Liver (tissue), 9 donors: ENCODE results near the gene TRIM41. TPM values are rescaled to one million over a fixed set of nuclear protein-coding genes. Genes with fewer than 3 reads are reported as not detected.
"Not testable (repeated sequence)": the region's sequence is repeated elsewhere in the genome, so short reads cannot be mapped to it uniquely, and the experiment has no call there.

Source experiments
- DNase-seq: peaks from one replicate; pipeline ENCODE4 v3.0.0-alpha.2; 2017; ENCODE audit warnings: low spot score
- H3K27ac ChIP-seq, 2 donors: one replicate each; pipeline ENCODE4 v1.7.0; 2013; ENCODE audit warnings: inconsistent platforms in 2 of 2, low read length in 2 of 2, control low read depth in 1 of 2, low read depth in 1 of 2, mild to moderate bottlenecking in 1 of 2
- H3K27me3 ChIP-seq, 4 donors: one replicate each; pipeline versions ENCODE4 v1.6.1 to v1.7.0; 2013; ENCODE audit warnings: low read length in 3 of 4, inconsistent platforms in 1 of 4, mild to moderate bottlenecking in 1 of 4, moderate library complexity in 1 of 4; ENCODE audit not compliant: control insufficient read depth in 4 of 4, insufficient read depth in 4 of 4
- H3K36me3 ChIP-seq, 4 donors: one replicate each; pipeline versions ENCODE4 v1.6.1 to v1.7.0; 2013; ENCODE audit warnings: low read length in 3 of 4, mild to moderate bottlenecking in 3 of 4, low read depth in 1 of 4, moderate library complexity in 1 of 4; ENCODE audit not compliant: control insufficient read depth in 4 of 4, insufficient read depth in 3 of 4
- H3K4me1 ChIP-seq, 4 donors: one replicate each; pipeline versions ENCODE4 v1.6.1 to v1.7.0; 2013; ENCODE audit warnings: low read length in 3 of 4, mild to moderate bottlenecking in 3 of 4, moderate library complexity in 1 of 4; ENCODE audit not compliant: control insufficient read depth in 4 of 4, insufficient read depth in 4 of 4
- H3K4me3 ChIP-seq, 3 donors: one replicate each; pipeline versions ENCODE4 v1.6.1 to v1.7.0; 2013; ENCODE audit warnings: low read length in 3 of 3, control low read depth in 1 of 3, low read depth in 1 of 3, mild to moderate bottlenecking in 1 of 3
- H3K9ac ChIP-seq, 2 donors: one replicate each; pipeline ENCODE4 v1.7.0; 2013; ENCODE audit warnings: low read length in 2 of 2, mild to moderate bottlenecking in 2 of 2, moderate library complexity in 2 of 2, control low read depth in 1 of 2, low read depth in 1 of 2
- H3K9me3 ChIP-seq, 4 donors: one replicate each; pipeline versions ENCODE4 v1.6.1 to v1.7.0; 2013; ENCODE audit warnings: low read length in 3 of 4; ENCODE audit not compliant: control insufficient read depth in 4 of 4
- ATF3 ChIP-seq: IDR thresholded peaks from 2 replicates; pipeline ENCODE4 v1.6.1; 2016; ENCODE audit warnings: antibody characterized with exemption
- CTCF ChIP-seq: fragments of 150-350 bp; IDR thresholded peaks from 2 replicates; pipeline ENCODE4 v1.5.1; 2017; ENCODE audit warnings: improper control_type of control experiment, low read depth, low read length; ENCODE audit not compliant: missing input control
- EGR1 ChIP-seq, 2 donors: IDR thresholded peaks; 2 replicates each; pipeline ENCODE4 v1.6.1; 2016 to 2018; ENCODE audit warnings: antibody characterized with exemption in 2 of 2, low read depth in 2 of 2
- GABPA ChIP-seq, 2 donors: IDR thresholded peaks in 1 of 2; conservative IDR thresholded peaks in 1 of 2; 2 replicates each; pipeline ENCODE4 v1.6.1; 2016; ENCODE audit warnings: antibody characterized with exemption in 2 of 2, mild to moderate bottlenecking in 1 of 2, moderate library complexity in 1 of 2
- HNF4A ChIP-seq, 2 donors: conservative IDR thresholded peaks; 2 replicates each; pipeline ENCODE4 v1.6.1; 2016; ENCODE audit warnings: antibody characterized with exemption in 2 of 2, mild to moderate bottlenecking in 2 of 2
- MAX ChIP-seq: IDR thresholded peaks from 2 replicates; pipeline ENCODE4 v1.6.1; 2016; ENCODE audit warnings: antibody characterized with exemption
- NR2F2 ChIP-seq: IDR thresholded peaks from 2 replicates; pipeline ENCODE4 v1.6.1; 2016; ENCODE audit warnings: antibody characterized with exemption
- RAD21 ChIP-seq, 2 donors: IDR thresholded peaks; 2 replicates each; pipeline ENCODE4 v1.6.1; 2016; ENCODE audit warnings: antibody characterized with exemption in 2 of 2, mild to moderate bottlenecking in 2 of 2
- TAF1 ChIP-seq: conservative IDR thresholded peaks from 2 replicates; pipeline ENCODE4 v1.6.1; 2016; ENCODE audit warnings: antibody characterized with exemption, mild to moderate bottlenecking
- ZBTB33 ChIP-seq: IDR thresholded peaks from 2 replicates; pipeline ENCODE4 v1.6.1; 2016; ENCODE audit warnings: antibody characterized with exemption
- WGBS: extraction: QIAGEN DNeasy Blood & Tissue Kit; methylation state at CpG from one replicate; pipeline ENCODE4 v1.1.7; 2013; 5-methylcytosine and 5-hydroxymethylcytosine counted together
- polyA plus RNA-seq, 2 donors: library from polyadenylated mRNA; stranded (reverse) in 1 of 2; unstranded in 1 of 2; fragments of 200-250 nt in 1 of 2; fragments of >200 nt in 1 of 2; fragmentation: Nextera tagmentation in 1 of 2; extraction: Ambion mirVana in 1 of 2; gene quantifications; one replicate each; pipeline versions ENCODE4 v1.2.1 to v1.2.3, GENCODE V29; 2013 to 2015
- total RNA-seq, 2 donors: library from RNA; depleted of rRNA; stranded (reverse); fragments of >200 nt; gene quantifications; one replicate each; pipeline ENCODE4 v1.2.3, GENCODE V29; 2014
- donor health status: healthy.
- donor health status: healthy.
- donor health status: healthy.
- donor health status: healthy.
- donor health status: healthy.

The TRIM41 gene
- total and polyA plus RNA-seq, 4 donors: 2.8 to 14.1 (median 11.0) TPM

- Histone ChIP-seq H3K36me3 (no peaks in the 10 kb centered on the region), H3K9me3 (no peaks in the 10 kb centered on the region), H3K27me3 (no peaks in the 10 kb centered on the region), H3K4me3 (peak overlapping the region in 1 of 3 donors; percentile 25), H3K4me1 (peaks cover 12 to 37% (median 26%) of the 10 kb centered on the region in 4 donors), H3K27ac (no peak overlapping the region), H3K9ac (no peak overlapping the region)
- WGBS: 20% methylated on average over 37 of the region's 37 CpGs
- TF ChIP-seq CTCF (no peak), NR2F2 (peak; percentile 10)
- no peak for DNase-seq
Measured at GRCh38 chr5:181205761-181206649, 17.1 kb upstream of the TRIM41 start.

- Histone ChIP-seq H3K27me3 (no peaks in the 10 kb centered on the region), H3K4me1 (peaks cover 12 to 37% (median 26%) of the 10 kb centered on the region in 4 donors), H3K4me3 (peak overlapping the region in 2 of 3 donors; percentile 36 to 49), H3K9me3 (no peaks in the 10 kb centered on the region), H3K27ac (peak overlapping the region; percentile 35 to 54), H3K36me3 (no peaks in the 10 kb centered on the region), H3K9ac (no peak overlapping the region)
- peak; percentile 82 for DNase-seq
- 4% methylated on average over 36 of the region's 36 CpGs for WGBS
- peak in 1 of 2 donors; percentile 35 for TF ChIP-seq GABPA (IDR thresholded peaks at IDR 0.05 in 1 of 2, conservative IDR thresholded peaks at IDR 0.05 in 1 of 2)
- TF ChIP-seq MAX: peak; percentile 47
- TF ChIP-seq EGR1 (IDR thresholded peaks at IDR 0.05; ENCODE audit: low read depth in 2 of 2): peak in 1 of 2 donors; percentile 22
- TF ChIP-seq ATF3: peak; percentile 98
- TF ChIP-seq HNF4A (conservative IDR thresholded peaks at IDR 0.05): peak in 1 of 2 donors; percentile 4
- no peak for TF ChIP-seq CTCF
Measured at GRCh38 chr5:181207214-181207959, 15.7 kb upstream of the TRIM41 start.

- no peak for DNase-seq
- Histone ChIP-seq H3K4me3 (no peak overlapping the region), H3K4me1 (peaks cover 12 to 37% (median 26%) of the 10 kb centered on the region in 4 donors), H3K27me3 (no peaks in the 10 kb centered on the region), H3K36me3 (no peaks in the 10 kb centered on the region), H3K9ac (no peak overlapping the region), H3K27ac (no peak overlapping the region), H3K9me3 (no peaks in the 10 kb centered on the region)
- WGBS: 48% methylated on average over 3 of the region's 3 CpGs
- TF ChIP-seq TAF1: no peak
- no peak for TF ChIP-seq MAX
- TF ChIP-seq RAD21 (IDR thresholded peaks at IDR 0.05): no peak
- TF ChIP-seq GABPA (IDR thresholded peaks at IDR 0.05 in 1 of 2, conservative IDR thresholded peaks at IDR 0.05 in 1 of 2): peak in 1 of 2 donors; percentile 4
- TF ChIP-seq ZBTB33: no peak
Measured at GRCh38 chr5:181207960-181208253, 15.2 kb upstream of the TRIM41 start.

- H3K4me3 ChIP-seq, H3K9ac ChIP-seq: not testable (repeated sequence)
- 82% methylated on average over 24 of the region's 24 CpGs for WGBS
Measured at GRCh38 chr5:181209006-181209405, 14.1 kb upstream of the TRIM41 start.

More at GRCh38 chr5:181209006-181209405, 14.1 kb upstream of the TRIM41 start:
- not testable (repeated sequence) for H3K27me3 ChIP-seq, H3K36me3 ChIP-seq, H3K9me3 ChIP-seq, DNase-seq, H3K27ac ChIP-seq
- peaks cover 12 to 30% (median 22%) of the 10 kb centered on the region in 4 donors for H3K4me1 ChIP-seq
